B cell (primary cell): ENCODE measurements around the gene SLC43A3.

Experiments used
- CTCF ChIP-seq: fragments of 200-600 bp; IDR thresholded peaks from one replicate; pipeline ENCODE4 v1.8.0; 2022; ENCODE audit warnings: antibody characterized with exemption, mild to moderate bottlenecking
- EZH2 ChIP-seq: IDR thresholded peaks from 2 replicates; pipeline ENCODE4 v1.6.1; 2012; ENCODE audit warnings: borderline replicate concordance, low read depth, mild to moderate bottlenecking, moderate library complexity, low read length; ENCODE audit not compliant: insufficient read depth, poor library complexity, severe bottlenecking

GRCh38 chr11:57469268-57469667, 42.3 kb upstream of the SLC43A3 start:
- no peak for TF ChIP-seq CTCF
- TF ChIP-seq EZH2 = no peak
